ENCODE measurements around the gene SPIC. TPM values are rescaled to one million over a fixed set of nuclear protein-coding genes. Genes with fewer than 3 reads are reported as not detected.

SPIC gene
- total RNA-seq, 1 experiment from 2014 or later: not detected

DNA sequence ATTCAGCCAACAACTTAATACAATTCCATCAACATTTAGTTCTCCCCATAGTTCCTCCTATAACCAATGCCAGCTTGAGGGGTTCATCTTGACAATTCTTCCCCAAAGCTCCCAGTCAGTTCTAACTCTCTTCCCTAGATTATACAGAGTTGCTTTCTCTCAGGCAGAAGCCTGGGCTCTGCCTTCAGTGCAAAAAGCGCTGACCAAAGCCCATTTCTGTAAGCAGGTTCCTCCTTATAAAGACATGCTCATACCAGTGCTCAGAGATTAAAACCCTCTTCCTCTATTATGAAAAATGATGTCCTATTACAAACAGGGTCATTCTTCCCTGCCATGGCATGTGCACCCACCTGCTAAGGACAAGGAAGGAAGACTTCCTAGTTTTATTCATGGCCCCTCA, 16.2 kb downstream of the SPIC start:
- TF ChIP-seq EZH2phosphoT487 (IDR thresholded peaks at IDR 0.05; ENCODE audit: borderline replicate concordance, low read length): no peak
- TF ChIP-seq EZH2 (IDR thresholded peaks at IDR 0.05; ENCODE audit: low read length, unreplicated experiment): no peak
- intact Hi-C loops (cut with micrococcal nuclease): no loop called here
- Histone ChIP-seq H3K9me3 (ENCODE audit: low read length) (no peaks in the 10 kb centered on the region), H4K20me1 (ENCODE audit: low read length) (no peaks in the 10 kb centered on the region), H3K27ac (ENCODE audit: low read length) (no peak overlapping the region), H3K36me3 (ENCODE audit: low read depth, low read length) (no peaks in the 10 kb centered on the region), H3K4me3 (ENCODE audit: low read length) (no peak overlapping the region), H3F3A (ENCODE audit: low read length, unreplicated experiment) (no peaks in the 10 kb centered on the region), H2AFZ (ENCODE audit: low read length) (no peak overlapping the region), H3K79me2 (ENCODE audit: low read length) (no peaks in the 10 kb centered on the region), H3K27me3 (ENCODE audit: low read length) (peaks cover 20% of the 10 kb centered on the region; the same call in 1 of the 2 replicates), H3K4me2 (ENCODE audit: low read length) (no peak overlapping the region), H3K4me1 (ENCODE audit: insufficient read depth, low read length) (no peaks in the 10 kb centered on the region), H3K9me2 (replicated peaks; ENCODE audit: low read length) (no peaks in the 10 kb centered on the region), H3K9ac (ENCODE audit: low read length) (no peak overlapping the region)
- ChIA-PET CTCF (no interaction called here), POLR2A (ENCODE audit: unreplicated experiment) (no interaction called here)
- DNase-seq (no peak), ATAC-seq (no peak)
- no TSS peak for BruUV-seq (replicated peaks)

GRCh38 chr12:101493556-101493955, 18.4 kb downstream of the SPIC start:
- Histone ChIP-seq H3K9me3 (ENCODE audit: low read length) (no peaks in the 10 kb centered on the region), H3F3A (ENCODE audit: low read length, unreplicated experiment) (no peaks in the 10 kb centered on the region), H3K4me1 (ENCODE audit: insufficient read depth, low read length) (no peaks in the 10 kb centered on the region), H3K36me3 (ENCODE audit: low read depth, low read length) (no peaks in the 10 kb centered on the region), H3K4me3 (ENCODE audit: low read length) (no peak overlapping the region), H3K27ac (ENCODE audit: low read length) (no peak overlapping the region), H3K9me2 (replicated peaks; ENCODE audit: low read length) (no peaks in the 10 kb centered on the region), H3K9ac (ENCODE audit: low read length) (no peak overlapping the region), H3K4me2 (ENCODE audit: low read length) (no peak overlapping the region), H3K27me3 (ENCODE audit: low read length) (peaks cover 22% of the 10 kb centered on the region; the same call in 1 of the 2 replicates), H2AFZ (ENCODE audit: low read length) (no peak overlapping the region), H4K20me1 (ENCODE audit: low read length) (no peaks in the 10 kb centered on the region), H3K79me2 (ENCODE audit: low read length) (no peaks in the 10 kb centered on the region)
- DNase-seq (no peak), ATAC-seq (no peak)
- ChIA-PET POLR2A (ENCODE audit: unreplicated experiment) (no interaction called here), CTCF (no interaction called here)
- intact Hi-C loops (cut with micrococcal nuclease): no loop called here
- BruUV-seq (replicated peaks): no TSS peak
- TF ChIP-seq EZH2phosphoT487 (IDR thresholded peaks at IDR 0.05; ENCODE audit: borderline replicate concordance, low read length) (no peak), EZH2 (IDR thresholded peaks at IDR 0.05; ENCODE audit: low read length, unreplicated experiment) (no peak)
- TF ChIP-seq, protein P1, sequence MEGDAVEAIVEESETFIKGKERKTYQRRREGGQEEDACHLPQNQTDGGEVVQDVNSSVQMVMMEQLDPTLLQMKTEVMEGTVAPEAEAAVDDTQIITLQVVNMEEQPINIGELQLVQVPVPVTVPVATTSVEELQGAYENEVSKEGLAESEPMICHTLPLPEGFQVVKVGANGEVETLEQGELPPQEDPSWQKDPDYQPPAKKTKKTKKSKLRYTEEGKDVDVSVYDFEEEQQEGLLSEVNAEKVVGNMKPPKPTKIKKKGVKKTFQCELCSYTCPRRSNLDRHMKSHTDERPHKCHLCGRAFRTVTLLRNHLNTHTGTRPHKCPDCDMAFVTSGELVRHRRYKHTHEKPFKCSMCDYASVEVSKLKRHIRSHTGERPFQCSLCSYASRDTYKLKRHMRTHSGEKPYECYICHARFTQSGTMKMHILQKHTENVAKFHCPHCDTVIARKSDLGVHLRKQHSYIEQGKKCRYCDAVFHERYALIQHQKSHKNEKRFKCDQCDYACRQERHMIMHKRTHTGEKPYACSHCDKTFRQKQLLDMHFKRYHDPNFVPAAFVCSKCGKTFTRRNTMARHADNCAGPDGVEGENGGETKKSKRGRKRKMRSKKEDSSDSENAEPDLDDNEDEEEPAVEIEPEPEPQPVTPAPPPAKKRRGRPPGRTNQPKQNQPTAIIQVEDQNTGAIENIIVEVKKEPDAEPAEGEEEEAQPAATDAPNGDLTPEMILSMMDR (conservative IDR thresholded peaks at IDR 0.05; ENCODE audit: low read depth, low read length): no peak

- Histone ChIP-seq H3K9ac (ENCODE audit: low read length) (no peak overlapping the region), H3F3A (ENCODE audit: low read length, unreplicated experiment) (no peaks in the 10 kb centered on the region), H3K79me2 (ENCODE audit: low read length) (no peaks in the 10 kb centered on the region), H3K9me2 (replicated peaks; ENCODE audit: low read length) (no peaks in the 10 kb centered on the region; the same call in 1 of the 2 replicates), H3K27me3 (ENCODE audit: low read length) (peaks cover 30% of the 10 kb centered on the region; the same call in 1 of the 2 replicates), H3K36me3 (ENCODE audit: low read depth, low read length) (no peaks in the 10 kb centered on the region), H3K4me3 (ENCODE audit: low read length) (no peak overlapping the region), H3K4me1 (ENCODE audit: insufficient read depth, low read length) (no peaks in the 10 kb centered on the region), H3K4me2 (ENCODE audit: low read length) (no peak overlapping the region), H4K20me1 (ENCODE audit: low read length) (no peaks in the 10 kb centered on the region), H3K9me3 (ENCODE audit: low read length) (no peaks in the 10 kb centered on the region), H3K27ac (ENCODE audit: low read length) (no peak overlapping the region), H2AFZ (ENCODE audit: low read length) (no peak overlapping the region)
- intact Hi-C loops (cut with micrococcal nuclease): no loop called here
- ChIA-PET CTCF (no interaction called here), POLR2A (ENCODE audit: unreplicated experiment) (no interaction called here)
- no TSS peak for BruUV-seq (replicated peaks)
- no peak for DNase-seq
- ATAC-seq: no peak
- TF ChIP-seq EZH2 (IDR thresholded peaks at IDR 0.05; ENCODE audit: low read length, unreplicated experiment) (no peak), EZH2phosphoT487 (IDR thresholded peaks at IDR 0.05; ENCODE audit: borderline replicate concordance, low read length) (no peak)
- TF ChIP-seq, protein P1 (conservative IDR thresholded peaks at IDR 0.05; ENCODE audit: low read depth, low read length): no peak
Measured at GRCh38 chr12:101498252-101498651, 23.1 kb downstream of the SPIC start.
